ENCODE results near the gene LGR6. TPM values are rescaled to one million over a fixed set of nuclear protein-coding genes. Genes with fewer than 3 reads are reported as not detected.

LGR6 gene
- total and polyA plus RNA-seq, 10 of the 15 experiments (the other 5 are each of a cell fraction or from before 2014, with no cell fraction given), result not detected

- POLR2A ChIA-PET, result interaction anchor here (0.6 kb wide), 1 partner anchor 489 kb away, joined by 3 read pairs; no protein-coding TSS in a partner anchor
- Histone ChIP-seq H2AFZ (ENCODE audit: control insufficient read depth, low read depth, low read length) (no peak overlapping the region), H3K4me3 (no peak overlapping the region), H3K4me2 (ENCODE audit: control insufficient read depth, insufficient read depth) (no peak overlapping the region), H3K9ac (ENCODE audit: control insufficient read depth, insufficient read depth, low read length) (no peak overlapping the region), H3K27me3 (replicated peaks in 1 of 2; ENCODE audit: control insufficient read depth in 2 of 2, insufficient read depth in 2 of 2, low read length in 1 of 2) (peaks cover 0 to under 1% of the 10 kb centered on the region in 2 experiments; a peak in 1 of 4 replicates), H4K20me1 (ENCODE audit: control insufficient read depth, insufficient read depth) (no peaks in the 10 kb centered on the region), H3K4me1 (ENCODE audit: control insufficient read depth, insufficient read depth, low read length) (peaks cover 9% of the 10 kb centered on the region), H3K79me2 (ENCODE audit: control insufficient read depth, insufficient read depth, low read length) (no peaks in the 10 kb centered on the region), H3K36me3 (ENCODE audit: control insufficient read depth in 2 of 2, insufficient read depth in 2 of 2, low read length in 1 of 2) (no peaks in the 10 kb centered on the region), H3K9me3 (replicated peaks; ENCODE audit: control insufficient read depth, insufficient read depth, low read length) (no peaks in the 10 kb centered on the region), H3K27ac (ENCODE audit: control insufficient read depth, insufficient read depth) (no peak overlapping the region)
- ATAC-seq, result no peak
- no peak for FAIRE-seq
- no TSS peak for BruUV-seq (replicated peaks)
- CTCF ChIA-PET, result interaction anchor here (1.6 kb wide), 1 partner anchor 44 kb away, joined by 4 read pairs; no protein-coding TSS in a partner anchor
- no peak for DNase-seq (ENCODE audit: low read depth, low spot score)
- WGBS (ENCODE audit: insufficient coverage, insufficient replicate concordance, low lambda C conversion rate, missing lambda C conversion rate), result 19% methylated on average over 9 of the region's 10 CpGs
- intact Hi-C loops (cut with micrococcal nuclease; ENCODE audit: unreplicated experiment), result no loop called here
- SMC1A ChIA-PET (ENCODE audit: uncharacterized antibody, unreplicated experiment), result no interaction called here
- in situ Hi-C loops (cut with MboI), result no loop called here
- RAD21 ChIA-PET (ENCODE audit: unreplicated experiment), result no interaction called here
- TF ChIP-seq SMAD1 (IDR thresholded peaks at IDR 0.05; ENCODE audit: low read depth, partially characterized antibody), result no peak
- no peak for TF ChIP-seq ZBTB11 (CRISPR knock-in tag; IDR thresholded peaks at IDR 0.05)
- TF ChIP-seq LARP7 (IDR thresholded peaks at IDR 0.05), result no peak
- TF ChIP-seq SIX5 (IDR thresholded peaks at IDR 0.05; ENCODE audit: low read depth, low read length, severe bottlenecking), result no peak
- TF ChIP-seq YY1 (IDR thresholded peaks at IDR 0.05; ENCODE audit: low read depth, low read length), result no peak
- no peak for TF ChIP-seq PKNOX1 (IDR thresholded peaks at IDR 0.05)
- TF ChIP-seq PAX8 (IDR thresholded peaks at IDR 0.05), result no peak
- TF ChIP-seq DPF2 (IDR thresholded peaks at IDR 0.05), result no peak
- TF ChIP-seq IRF3 (IDR thresholded peaks at IDR 0.05), result no peak
- no peak for TF ChIP-seq BCL3 (IDR thresholded peaks at IDR 0.05; ENCODE audit: borderline replicate concordance, insufficient read depth, low read depth, low read length, poor library complexity, severe bottlenecking)
- no peak for TF ChIP-seq STAT1 (conservative IDR thresholded peaks at IDR 0.05)
- TF ChIP-seq MYC (IDR thresholded peaks at IDR 0.05; ENCODE audit: insufficient read depth, insufficient read length, insufficient replicate concordance, low read length, severe bottlenecking), result no peak
- TF ChIP-seq NFIC (IDR thresholded peaks at IDR 0.05; ENCODE audit: low read depth, low read length), result no peak
- no peak for TF ChIP-seq ZNF622 (IDR thresholded peaks at IDR 0.05)
- TF ChIP-seq TARDBP (IDR thresholded peaks at IDR 0.05; ENCODE audit: borderline replicate concordance), result no peak
- TF ChIP-seq ATF7 (IDR thresholded peaks at IDR 0.05; ENCODE audit: low read depth), result no peak
These were observed 36.7 kb downstream of the LGR6 start for GRCh38 chr1:202230061-202230938.
